GM23338 (cell line): ENCODE measurements around the gene SCN3A. TPM values are rescaled to one million over a fixed set of nuclear protein-coding genes. Genes with fewer than 3 reads are reported as not detected.

Source experiments
- ATAC-seq: fragments of 200-7000 bp; cut with Tn5 transposase; 3 replicates; pipeline ENCODE4 v1.9.1; 2020
- DNase-seq: peaks from one replicate; pipeline ENCODE4 v3.0.0-alpha.2; 2015; ENCODE audit warnings: low spot score
- H2AFZ ChIP-seq: fragments of 200-600 bp; sonication (generic); 2 replicates; pipeline ENCODE4 v1.8.0; 2016; ENCODE audit warnings: antibody characterized with exemption, mild to moderate bottlenecking, moderate library complexity
- H3F3A ChIP-seq: fragments of 200-600 bp; sonication (generic); replicated peaks from 2 replicates; pipeline ENCODE4 v1.8.0; 2017; ENCODE audit warnings: antibody characterized with exemption, mixed run types, low read depth
- H3K27ac ChIP-seq: fragments of 200-600 bp; sonication (generic); 2 replicates; pipeline ENCODE4 v1.6.1; 2016; ENCODE audit warnings: low read depth
- H3K27me3 ChIP-seq: fragments of 200-600 bp; sonication (generic); 2 replicates; pipeline ENCODE4 v1.8.0; 2016; ENCODE audit warnings: mild to moderate bottlenecking, mixed run types, moderate library complexity; ENCODE audit not compliant: insufficient read depth
- H3K36me3 ChIP-seq: fragments of 200-600 bp; sonication (generic); 2 replicates; pipeline ENCODE4 v1.8.0; 2016; ENCODE audit warnings: mild to moderate bottlenecking; ENCODE audit not compliant: insufficient read depth
- H3K4me1 ChIP-seq: fragments of 200-600 bp; sonication (generic); 2 replicates; pipeline ENCODE4 v1.8.0; 2016; ENCODE audit warnings: mild to moderate bottlenecking, moderate library complexity; ENCODE audit not compliant: insufficient read depth
- H3K4me2 ChIP-seq: fragments of 200-600 bp; sonication (generic); 2 replicates; pipeline ENCODE4 v1.7.1; 2017; ENCODE audit warnings: mixed run types
- H3K4me3 ChIP-seq: fragments of 200-600 bp; sonication (generic); 2 replicates; pipeline ENCODE4 v1.6.1; 2016; ENCODE audit warnings: mixed run types
- H3K79me2 ChIP-seq: fragments of 200-600 bp; sonication (generic); replicated peaks from 2 replicates; pipeline ENCODE4 v1.8.0; 2017; ENCODE audit warnings: mild to moderate bottlenecking; ENCODE audit not compliant: insufficient read depth
- H3K9me2 ChIP-seq: fragments of 200-600 bp; sonication (generic); 2 replicates; pipeline ENCODE4 v1.8.0; 2017; ENCODE audit not compliant: insufficient read depth
- H4K20me1 ChIP-seq: fragments of 200-600 bp; sonication (generic); replicated peaks from 2 replicates; pipeline ENCODE4 v1.8.0; 2017; ENCODE audit warnings: mild to moderate bottlenecking; ENCODE audit not compliant: insufficient read depth
- H3K27ac Mint-ChIP-seq: 2 replicates; pipeline ENCODE4 v1.8.0; 2020; ENCODE audit warnings: inconsistent platforms, mild to moderate bottlenecking, moderate library complexity, mixed read lengths
- H3K27me3 Mint-ChIP-seq: 3 replicates; pipeline ENCODE4 v1.8.0; 2022; ENCODE audit warnings: low read depth, mild to moderate bottlenecking, moderate library complexity, mixed read lengths, inconsistent platforms; ENCODE audit not compliant: insufficient read depth, poor library complexity
- H3K36me3 Mint-ChIP-seq: 3 replicates; pipeline ENCODE4 v1.8.0; 2021; ENCODE audit warnings: low read depth, mild to moderate bottlenecking, inconsistent platforms, moderate library complexity, mixed read lengths
- H3K4me1 Mint-ChIP-seq: 3 replicates; pipeline ENCODE4 v1.8.0; 2020; ENCODE audit warnings: mild to moderate bottlenecking, inconsistent platforms, mixed read lengths
- H3K4me3 Mint-ChIP-seq: 3 replicates; pipeline ENCODE4 v1.8.0; 2021; ENCODE audit warnings: moderate library complexity, mild to moderate bottlenecking, inconsistent platforms, mixed read lengths
- H3K9me3 Mint-ChIP-seq: 3 replicates; pipeline ENCODE4 v1.8.0; 2020; ENCODE audit warnings: moderate library complexity, mild to moderate bottlenecking, inconsistent platforms, mixed read lengths
- CREB1 ChIP-seq: fragments of 250-450 bp; sonication (Bioruptor Pico); IDR thresholded peaks from 2 replicates; pipeline ENCODE4 v1.5.0; 2020; ENCODE audit warnings: low read depth, mild to moderate bottlenecking, moderate library complexity
- EZH2 ChIP-seq: fragments of 200-600 bp; sonication (generic); IDR thresholded peaks from one replicate; pipeline ENCODE4 v1.8.0; 2017; ENCODE audit warnings: antibody characterized with exemption, mild to moderate bottlenecking, low read depth; ENCODE audit not compliant: unreplicated experiment
- EZH2phosphoT487 ChIP-seq: fragments of 200-600 bp; sonication (generic); IDR thresholded peaks from one replicate; pipeline ENCODE4 v1.8.1; 2018; ENCODE audit warnings: antibody characterized with exemption; ENCODE audit not compliant: unreplicated experiment
- STAT1 ChIP-seq: IDR thresholded peaks from one replicate; pipeline ENCODE4 v1.6.1; 2016; ENCODE audit warnings: antibody characterized with exemption; ENCODE audit not compliant: unreplicated experiment
- ZNF331 ChIP-seq: fragments of 250-450 bp; sonication (Bioruptor Pico); IDR thresholded peaks from 2 replicates; pipeline ENCODE4 v1.5.0; 2020; ENCODE audit warnings: low read depth, mild to moderate bottlenecking, moderate library complexity
- polyA plus RNA-seq: library from polyadenylated mRNA; unstranded; fragments of >200 nt; fragmentation: Nextera tagmentation; extraction: Ambion mirVana; gene quantifications from 2 replicates; pipeline ENCODE4 v1.2.1, GENCODE V29; 2016
- total RNA-seq: library from RNA; depleted of rRNA; stranded (reverse); fragments of >200 nt; shearing (Covaris generic); gene quantifications from 2 replicates; pipeline ENCODE4 v1.2.3, GENCODE V29; 2014
- TF ChIP-seq, protein P1 (sequence below): IDR thresholded peaks from 2 replicates; pipeline ENCODE4 v1.6.1; 2016; ENCODE audit warnings: antibody characterized with exemption
- TF ChIP-seq, protein P2 (sequence below): fragments of 250-450 bp; sonication (Bioruptor Pico); IDR thresholded peaks from 2 replicates; pipeline ENCODE4 v1.5.0; 2020; ENCODE audit warnings: mild to moderate bottlenecking, moderate library complexity
- TF ChIP-seq, protein P3 (sequence below), 2 experiments: fragments of 200-600 bp in 1 of 2; sonication (generic) in 1 of 2; conservative IDR thresholded peaks; 2 replicates each; pipeline versions ENCODE4 v1.5.1 to v1.6.1; 2016 to 2017; ENCODE audit warnings: antibody characterized with exemption in 2 of 2, low read depth in 2 of 2, mild to moderate bottlenecking in 2 of 2, moderate library complexity in 1 of 2

The SCN3A gene
- total and polyA plus RNA-seq, 2 experiments from 2014 or later, result 0.66 TPM; not detected in 1

DNA sequence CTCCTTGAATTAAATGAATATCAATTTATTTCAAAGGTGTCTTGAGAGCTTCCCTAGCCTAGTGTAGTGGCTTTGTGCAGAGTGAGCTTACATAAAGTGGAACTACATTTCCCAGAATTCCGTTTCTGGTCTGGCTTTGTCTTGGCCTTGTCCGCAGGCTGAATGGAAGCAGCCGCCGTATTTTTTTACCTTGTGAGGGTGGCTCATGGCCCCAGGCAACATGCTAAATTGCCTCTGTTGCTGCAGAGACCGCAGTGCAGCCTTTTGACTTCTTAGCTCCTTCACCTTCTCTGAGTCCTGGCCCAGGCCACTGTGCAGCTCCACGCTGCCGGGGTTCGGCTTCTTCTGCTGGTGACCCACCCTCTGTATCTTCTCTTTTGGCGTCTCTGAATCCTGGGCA lies 133.8 kb downstream of the SCN3A start:
- peak; percentile 78 for DNase-seq
- Mint-ChIP-seq H3K27me3 (peaks cover 3% of the 10 kb centered on the region), H3K9me3 (peaks cover 16% of the 10 kb centered on the region), H3K4me3 (no peak overlapping the region), H3K4me1 (peaks cover 37% of the 10 kb centered on the region), H3K27ac (peak overlapping the region; percentile 92), H3K36me3 (peaks cover 12% of the 10 kb centered on the region)
- TF ChIP-seq, protein P1, sequence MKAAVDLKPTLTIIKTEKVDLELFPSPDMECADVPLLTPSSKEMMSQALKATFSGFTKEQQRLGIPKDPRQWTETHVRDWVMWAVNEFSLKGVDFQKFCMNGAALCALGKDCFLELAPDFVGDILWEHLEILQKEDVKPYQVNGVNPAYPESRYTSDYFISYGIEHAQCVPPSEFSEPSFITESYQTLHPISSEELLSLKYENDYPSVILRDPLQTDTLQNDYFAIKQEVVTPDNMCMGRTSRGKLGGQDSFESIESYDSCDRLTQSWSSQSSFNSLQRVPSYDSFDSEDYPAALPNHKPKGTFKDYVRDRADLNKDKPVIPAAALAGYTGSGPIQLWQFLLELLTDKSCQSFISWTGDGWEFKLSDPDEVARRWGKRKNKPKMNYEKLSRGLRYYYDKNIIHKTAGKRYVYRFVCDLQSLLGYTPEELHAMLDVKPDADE, result peak; percentile 40; the same call in 1 of the 2 replicates
- TF ChIP-seq ZNF331, result no peak
- no peak for TF ChIP-seq EZH2phosphoT487
- Histone ChIP-seq H3K36me3 (no peaks in the 10 kb centered on the region), H3K9me2 (no peaks in the 10 kb centered on the region), H4K20me1 (no peaks in the 10 kb centered on the region), H3K79me2 (no peaks in the 10 kb centered on the region), H3K27ac (no peak overlapping the region), H3K27me3 (no peaks in the 10 kb centered on the region), H3K4me2 (0 out of 2 replicates have a peak overlapping the region, but pooled peaks have one; percentile 29), H3F3A (no peaks in the 10 kb centered on the region), H3K4me1 (peaks cover 29% of the 10 kb centered on the region), H2AFZ (peak overlapping the region; percentile 84; the same call in 1 of the 2 replicates), H3K4me3 (no peak overlapping the region)
- ATAC-seq, result peak; percentile 80

DNA sequence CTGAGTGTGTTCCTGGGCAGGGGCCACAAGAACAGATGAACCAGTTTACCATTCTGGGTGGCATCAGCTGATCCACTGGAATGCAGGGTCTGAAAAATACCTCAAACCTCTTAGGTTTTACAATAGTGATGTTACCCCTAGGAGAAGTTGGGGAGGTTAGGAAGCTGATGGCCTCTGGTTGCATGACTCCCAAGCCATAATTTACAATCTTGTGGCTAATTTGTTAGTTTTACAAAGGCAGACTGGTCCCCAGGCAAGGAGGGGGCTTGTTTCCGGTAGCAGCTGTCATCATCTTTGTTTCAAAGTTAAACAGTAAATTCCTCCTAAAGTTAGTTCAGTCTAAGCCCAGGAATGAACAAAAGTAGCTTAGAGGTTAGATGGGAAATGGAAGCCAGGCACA lies 134.7 kb downstream of the SCN3A start:
- H3K4me2 ChIP-seq, result peak overlapping the region; percentile 68; the same call in 1 of the 2 replicates
- Mint-ChIP-seq H3K4me3 (no peak overlapping the region), H3K9me3 (peaks cover 9% of the 10 kb centered on the region), H3K4me1 (peaks cover 37% of the 10 kb centered on the region), H3K27ac (peak overlapping the region; percentile 35), H3K27me3 (peaks cover 3% of the 10 kb centered on the region), H3K36me3 (peaks cover 9% of the 10 kb centered on the region)
- no peaks in the 10 kb centered on the region for H3F3A ChIP-seq
- H2AFZ ChIP-seq, result peak overlapping the region; percentile 84
- H3K27me3 ChIP-seq, result no peaks in the 10 kb centered on the region
- no peak overlapping the region for H3K4me3 ChIP-seq
- DNase-seq (no peak), ATAC-seq (no peak)
- no peaks in the 10 kb centered on the region for H4K20me1 ChIP-seq
- no peaks in the 10 kb centered on the region for H3K9me2 ChIP-seq
- H3K79me2 ChIP-seq, result no peaks in the 10 kb centered on the region
- peaks cover 29% of the 10 kb centered on the region for H3K4me1 ChIP-seq
- no peaks in the 10 kb centered on the region for H3K36me3 ChIP-seq
- H3K27ac ChIP-seq, result peak overlapping the region; percentile 82
- TF ChIP-seq, protein P2, sequence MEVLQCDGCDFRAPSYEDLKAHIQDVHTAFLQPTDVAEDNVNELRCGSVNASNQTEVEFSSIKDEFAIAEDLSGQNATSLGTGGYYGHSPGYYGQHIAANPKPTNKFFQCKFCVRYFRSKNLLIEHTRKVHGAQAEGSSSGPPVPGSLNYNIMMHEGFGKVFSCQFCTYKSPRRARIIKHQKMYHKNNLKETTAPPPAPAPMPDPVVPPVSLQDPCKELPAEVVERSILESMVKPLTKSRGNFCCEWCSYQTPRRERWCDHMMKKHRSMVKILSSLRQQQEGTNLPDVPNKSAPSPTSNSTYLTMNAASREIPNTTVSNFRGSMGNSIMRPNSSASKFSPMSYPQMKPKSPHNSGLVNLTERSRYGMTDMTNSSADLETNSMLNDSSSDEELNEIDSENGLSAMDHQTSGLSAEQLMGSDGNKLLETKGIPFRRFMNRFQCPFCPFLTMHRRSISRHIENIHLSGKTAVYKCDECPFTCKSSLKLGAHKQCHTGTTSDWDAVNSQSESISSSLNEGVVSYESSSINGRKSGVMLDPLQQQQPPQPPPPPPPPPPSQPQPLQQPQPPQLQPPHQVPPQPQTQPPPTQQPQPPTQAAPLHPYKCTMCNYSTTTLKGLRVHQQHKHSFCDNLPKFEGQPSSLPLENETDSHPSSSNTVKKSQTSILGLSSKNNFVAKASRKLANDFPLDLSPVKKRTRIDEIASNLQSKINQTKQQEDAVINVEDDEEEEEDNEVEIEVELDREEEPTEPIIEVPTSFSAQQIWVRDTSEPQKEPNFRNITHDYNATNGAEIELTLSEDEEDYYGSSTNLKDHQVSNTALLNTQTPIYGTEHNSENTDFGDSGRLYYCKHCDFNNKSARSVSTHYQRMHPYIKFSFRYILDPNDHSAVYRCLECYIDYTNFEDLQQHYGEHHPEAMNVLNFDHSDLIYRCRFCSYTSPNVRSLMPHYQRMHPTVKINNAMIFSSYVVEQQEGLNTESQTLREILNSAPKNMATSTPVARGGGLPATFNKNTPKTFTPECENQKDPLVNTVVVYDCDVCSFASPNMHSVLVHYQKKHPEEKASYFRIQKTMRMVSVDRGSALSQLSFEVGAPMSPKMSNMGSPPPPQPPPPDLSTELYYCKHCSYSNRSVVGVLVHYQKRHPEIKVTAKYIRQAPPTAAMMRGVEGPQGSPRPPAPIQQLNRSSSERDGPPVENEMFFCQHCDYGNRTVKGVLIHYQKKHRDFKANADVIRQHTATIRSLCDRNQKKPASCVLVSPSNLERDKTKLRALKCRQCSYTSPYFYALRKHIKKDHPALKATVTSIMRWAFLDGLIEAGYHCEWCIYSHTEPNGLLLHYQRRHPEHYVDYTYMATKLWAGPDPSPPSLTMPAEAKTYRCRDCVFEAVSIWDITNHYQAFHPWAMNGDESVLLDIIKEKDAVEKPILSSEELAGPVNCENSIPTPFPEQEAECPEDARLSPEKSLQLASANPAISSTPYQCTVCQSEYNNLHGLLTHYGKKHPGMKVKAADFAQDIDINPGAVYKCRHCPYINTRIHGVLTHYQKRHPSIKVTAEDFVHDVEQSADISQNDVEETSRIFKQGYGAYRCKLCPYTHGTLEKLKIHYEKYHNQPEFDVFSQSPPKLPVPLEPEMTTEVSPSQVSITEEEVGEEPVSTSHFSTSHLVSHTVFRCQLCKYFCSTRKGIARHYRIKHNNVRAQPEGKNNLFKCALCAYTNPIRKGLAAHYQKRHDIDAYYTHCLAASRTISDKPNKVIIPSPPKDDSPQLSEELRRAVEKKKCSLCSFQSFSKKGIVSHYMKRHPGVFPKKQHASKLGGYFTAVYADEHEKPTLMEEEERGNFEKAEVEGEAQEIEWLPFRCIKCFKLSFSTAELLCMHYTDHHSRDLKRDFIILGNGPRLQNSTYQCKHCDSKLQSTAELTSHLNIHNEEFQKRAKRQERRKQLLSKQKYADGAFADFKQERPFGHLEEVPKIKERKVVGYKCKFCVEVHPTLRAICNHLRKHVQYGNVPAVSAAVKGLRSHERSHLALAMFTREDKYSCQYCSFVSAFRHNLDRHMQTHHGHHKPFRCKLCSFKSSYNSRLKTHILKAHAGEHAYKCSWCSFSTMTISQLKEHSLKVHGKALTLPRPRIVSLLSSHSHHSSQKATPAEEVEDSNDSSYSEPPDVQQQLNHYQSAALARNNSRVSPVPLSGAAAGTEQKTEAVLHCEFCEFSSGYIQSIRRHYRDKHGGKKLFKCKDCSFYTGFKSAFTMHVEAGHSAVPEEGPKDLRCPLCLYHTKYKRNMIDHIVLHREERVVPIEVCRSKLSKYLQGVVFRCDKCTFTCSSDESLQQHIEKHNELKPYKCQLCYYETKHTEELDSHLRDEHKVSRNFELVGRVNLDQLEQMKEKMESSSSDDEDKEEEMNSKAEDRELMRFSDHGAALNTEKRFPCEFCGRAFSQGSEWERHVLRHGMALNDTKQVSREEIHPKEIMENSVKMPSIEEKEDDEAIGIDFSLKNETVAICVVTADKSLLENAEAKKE (CRISPR knock-in tag), result no peak
- TF ChIP-seq STAT1 (no peak), ZNF331 (no peak), EZH2phosphoT487 (no peak), EZH2 (no peak), CREB1 (CRISPR knock-in tag) (no peak)
- TF ChIP-seq, protein P1, result no peak
- TF ChIP-seq, protein P3, sequence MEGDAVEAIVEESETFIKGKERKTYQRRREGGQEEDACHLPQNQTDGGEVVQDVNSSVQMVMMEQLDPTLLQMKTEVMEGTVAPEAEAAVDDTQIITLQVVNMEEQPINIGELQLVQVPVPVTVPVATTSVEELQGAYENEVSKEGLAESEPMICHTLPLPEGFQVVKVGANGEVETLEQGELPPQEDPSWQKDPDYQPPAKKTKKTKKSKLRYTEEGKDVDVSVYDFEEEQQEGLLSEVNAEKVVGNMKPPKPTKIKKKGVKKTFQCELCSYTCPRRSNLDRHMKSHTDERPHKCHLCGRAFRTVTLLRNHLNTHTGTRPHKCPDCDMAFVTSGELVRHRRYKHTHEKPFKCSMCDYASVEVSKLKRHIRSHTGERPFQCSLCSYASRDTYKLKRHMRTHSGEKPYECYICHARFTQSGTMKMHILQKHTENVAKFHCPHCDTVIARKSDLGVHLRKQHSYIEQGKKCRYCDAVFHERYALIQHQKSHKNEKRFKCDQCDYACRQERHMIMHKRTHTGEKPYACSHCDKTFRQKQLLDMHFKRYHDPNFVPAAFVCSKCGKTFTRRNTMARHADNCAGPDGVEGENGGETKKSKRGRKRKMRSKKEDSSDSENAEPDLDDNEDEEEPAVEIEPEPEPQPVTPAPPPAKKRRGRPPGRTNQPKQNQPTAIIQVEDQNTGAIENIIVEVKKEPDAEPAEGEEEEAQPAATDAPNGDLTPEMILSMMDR (conservative IDR thresholded peaks at IDR 0.05; ENCODE audit: low read depth in 2 of 2), result no peak
